Measurements from ENCODE around the gene IQCC. TPM values are rescaled to one million over a fixed set of nuclear protein-coding genes. Genes with fewer than 3 reads are reported as not detected.
A peak's percentile ranks its signal among the peaks of the same experiment; 100 is the strongest.
"Not testable (repeated sequence)": the region's sequence is repeated elsewhere in the genome, so short reads cannot be mapped to it uniquely, and the experiment has no call there.

The IQCC gene
- 0.90 and 1.0 TPM in 2 replicates for total RNA-seq

- DNase-seq (ENCODE audit: low read depth in 2 of 2): peak; percentile 66 to 84
Observed at GRCh38 chr1:32205401-32206370, at the start of gene IQCC. IQCC (plus strand) TSS chr1:32205671; CDS start chr1:32205682, 11 bp downstream.

GRCh38 chr1:32159189-32159588 is 46.3 kb upstream of the IQCC start:
- DNase-seq (ENCODE audit: low read depth in 2 of 2): no peak

DNA sequence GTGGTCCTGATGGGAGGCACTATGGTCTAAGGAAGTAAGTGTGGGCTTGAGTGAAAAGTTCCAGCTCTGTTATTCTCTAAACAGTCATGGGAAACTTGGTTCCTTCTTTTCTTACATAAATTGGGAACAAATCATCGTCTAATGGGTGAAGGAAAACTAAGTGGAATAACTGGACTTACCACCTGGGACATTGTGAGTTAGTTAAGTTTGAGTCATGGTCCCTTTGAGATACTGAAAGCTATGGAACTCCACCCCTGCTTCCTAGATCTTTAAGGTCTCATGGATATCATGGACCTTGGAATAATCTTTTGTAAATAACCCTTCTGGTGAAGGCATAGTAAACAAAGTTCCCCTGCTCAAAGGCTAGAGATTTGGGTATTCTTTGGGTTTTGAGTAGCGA is 42.1 kb upstream of the IQCC start:
- no peak for DNase-seq (ENCODE audit: low read depth in 2 of 2)

DNA sequence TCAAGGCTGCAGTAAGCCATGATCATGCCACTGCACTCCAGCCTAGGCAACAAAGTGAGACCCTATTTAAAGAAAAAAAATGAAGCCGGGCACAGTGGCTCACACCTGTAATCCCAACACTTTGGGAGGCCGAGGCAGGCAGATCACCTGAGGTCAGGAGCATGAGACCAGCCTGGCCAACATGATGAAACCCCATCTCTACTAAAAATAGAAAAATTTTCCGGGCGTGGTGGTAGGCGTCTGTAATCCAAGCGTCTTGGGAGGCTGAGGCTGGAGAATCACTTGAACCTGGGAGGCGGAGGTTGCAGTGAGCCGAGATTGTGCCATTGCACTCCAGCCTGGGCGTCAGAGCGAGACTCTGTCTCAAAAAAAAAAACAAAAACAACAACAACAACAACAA is 39.8 kb upstream of the IQCC start:
- not testable (repeated sequence) for DNase-seq (ENCODE audit: low read depth in 2 of 2)

DNA sequence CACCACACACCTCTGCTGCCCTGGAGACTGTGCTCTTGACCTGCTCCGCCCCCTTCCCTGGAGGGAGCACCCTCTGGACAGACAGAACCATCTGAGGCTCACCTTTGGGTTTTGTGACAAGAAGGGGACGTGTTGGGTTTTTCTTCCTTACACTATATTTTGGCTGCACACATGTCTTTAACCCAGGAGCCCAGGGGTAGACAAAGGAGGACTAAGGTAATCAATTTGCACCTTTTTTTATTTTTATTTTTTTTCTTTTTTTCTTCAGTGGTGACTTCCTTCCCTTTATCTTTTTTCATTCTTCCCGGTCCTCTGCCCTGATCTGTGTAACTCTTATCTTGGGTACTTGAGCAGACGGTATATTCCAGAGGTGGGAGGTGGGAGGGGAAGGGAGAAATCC is 34.5 kb upstream of the IQCC start:
- DNase-seq (ENCODE audit: low read depth in 2 of 2): no peak

DNA sequence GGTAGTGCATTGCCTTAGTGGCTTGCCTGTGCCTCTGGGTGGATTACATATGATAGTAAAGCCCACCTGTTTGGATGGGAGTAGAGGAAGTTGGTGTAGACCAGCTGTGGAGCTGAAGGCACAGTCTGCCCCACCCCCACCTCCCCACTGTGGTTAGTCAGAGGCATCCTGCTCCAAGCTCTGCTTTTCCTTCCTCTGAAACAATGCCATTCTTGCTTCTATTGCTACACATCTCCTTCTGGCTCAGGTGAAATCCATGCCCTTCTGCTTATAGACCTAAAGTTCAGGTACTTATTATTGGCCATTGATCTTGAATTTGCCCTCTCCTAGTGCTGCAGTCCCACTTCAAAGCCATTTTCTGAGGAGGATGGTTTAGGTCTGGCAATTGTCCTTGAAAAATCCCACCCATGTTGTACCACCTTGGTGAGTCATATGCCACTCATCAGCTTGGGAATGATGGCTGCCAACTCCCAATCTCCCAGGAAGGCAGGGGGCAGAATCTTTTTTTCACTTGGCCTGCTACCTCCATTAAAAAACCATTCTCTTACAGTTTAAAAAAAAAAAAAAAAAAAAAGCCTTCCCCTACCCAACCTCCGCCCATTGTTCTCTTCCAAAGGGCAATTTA is 32.7 kb upstream of the IQCC start:
- DNase-seq (ENCODE audit: low read depth in 2 of 2): peak in 1 of 2 donors; percentile 64

GRCh38 chr1:32178380-32179192 is 26.9 kb upstream of the IQCC start:
- DNase-seq (ENCODE audit: low read depth in 2 of 2): no peak

GRCh38 chr1:32179193-32179442 is 26.4 kb upstream of the IQCC start:
- DNase-seq (ENCODE audit: low read depth in 2 of 2): no peak

DNA sequence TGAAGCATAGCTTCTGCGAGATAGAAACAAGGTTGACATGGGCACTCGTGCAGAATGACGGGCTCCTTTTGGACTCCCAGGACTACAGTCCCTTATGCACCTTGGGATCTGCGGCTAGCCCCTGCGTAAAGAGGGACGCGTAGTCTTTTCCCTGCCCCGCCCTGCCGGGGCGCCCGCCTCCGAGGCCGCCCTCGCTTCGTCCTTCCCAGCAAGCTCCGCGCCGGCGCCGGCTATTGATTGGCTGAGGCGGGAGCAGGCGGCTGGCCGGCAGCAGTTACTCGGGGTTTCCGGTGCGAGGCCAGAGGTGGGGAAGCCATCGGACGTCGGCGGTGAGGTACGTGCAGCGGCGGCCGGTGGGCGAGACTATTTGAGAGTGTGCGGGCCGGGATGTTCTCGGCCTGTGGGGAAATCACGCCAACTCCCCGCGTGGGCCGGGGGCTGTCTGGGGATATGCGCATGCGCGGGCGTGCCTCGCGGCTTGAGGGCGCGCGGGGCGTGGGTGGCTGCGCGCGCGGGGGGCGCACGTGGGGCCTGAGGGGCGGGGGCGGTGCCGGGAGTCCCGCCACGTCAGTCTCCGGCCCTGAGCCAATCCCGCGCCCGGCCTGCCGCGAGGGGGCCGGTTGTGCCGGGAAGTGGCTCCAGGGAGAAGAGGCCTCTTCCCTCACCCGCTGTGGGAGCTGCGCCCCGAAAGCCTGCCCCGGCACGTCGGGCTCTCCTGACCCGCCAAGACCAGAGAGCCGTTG is 25.9 kb upstream of the IQCC start, which contains the start of gene TXLNA:
TSS of gene TXLNA (plus strand) at position 233 of the 743 bp plus-strand sequence. CDS start 671 bp downstream, outside the sequence.
- DNase-seq (ENCODE audit: low read depth in 2 of 2): peak; percentile 79 to 94

DNA sequence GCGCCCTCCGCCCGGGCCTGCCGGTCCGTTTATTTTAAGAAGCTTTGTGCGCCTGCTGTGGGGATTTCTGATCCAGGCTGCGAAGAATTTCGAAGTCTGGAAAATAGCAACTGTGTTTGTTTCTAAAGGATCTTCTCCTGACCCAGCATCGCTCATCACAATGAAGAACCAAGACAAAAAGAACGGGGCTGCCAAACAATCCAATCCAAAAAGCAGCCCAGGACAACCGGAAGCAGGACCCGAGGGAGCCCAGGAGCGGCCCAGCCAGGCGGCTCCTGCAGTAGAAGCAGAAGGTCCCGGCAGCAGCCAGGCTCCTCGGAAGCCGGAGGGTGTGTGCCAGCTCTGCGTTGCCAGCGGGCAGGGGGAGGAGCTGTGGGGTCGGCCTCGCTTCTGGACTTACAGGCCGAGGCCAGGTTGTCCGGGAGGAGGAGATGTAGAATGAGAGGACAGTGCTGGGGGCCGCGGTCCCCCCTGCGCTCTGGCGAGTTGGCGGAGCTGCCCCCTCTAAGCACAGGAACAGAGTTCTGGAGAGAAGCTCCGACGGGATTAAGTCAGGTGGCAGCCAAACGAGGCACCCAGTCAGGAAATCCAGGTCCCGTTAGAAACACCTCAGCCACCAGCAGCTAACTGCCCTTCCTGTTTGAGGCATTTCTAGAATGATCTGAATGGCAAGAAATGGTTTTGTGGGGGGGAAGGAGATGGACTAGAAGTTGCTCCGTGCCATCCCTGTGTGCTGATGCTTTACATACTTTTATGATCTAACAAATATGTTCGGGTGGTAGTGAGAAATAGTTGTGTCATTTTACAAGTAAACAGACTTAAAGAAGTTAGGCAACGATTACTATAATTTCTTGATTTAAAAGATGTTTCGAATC is 25.0 kb upstream of the IQCC start:
- peak in 1 of 2 donors; percentile 53 for DNase-seq (ENCODE audit: low read depth in 2 of 2)

DNA sequence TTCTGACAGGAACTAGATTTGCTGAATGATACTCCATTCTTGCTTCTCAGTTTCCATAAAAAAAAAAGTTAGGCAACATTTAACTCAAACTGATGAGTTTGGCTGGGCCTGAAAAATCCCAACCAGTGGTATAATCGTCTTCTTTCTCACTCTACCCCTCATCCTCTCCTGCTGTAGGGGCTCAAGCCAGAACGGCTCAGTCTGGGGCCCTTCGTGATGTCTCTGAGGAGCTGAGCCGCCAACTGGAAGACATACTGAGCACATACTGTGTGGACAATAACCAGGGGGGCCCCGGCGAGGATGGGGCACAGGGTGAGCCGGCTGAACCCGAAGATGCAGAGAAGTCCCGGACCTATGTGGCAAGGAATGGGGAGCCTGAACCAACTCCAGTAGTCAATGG is 24.4 kb upstream of the IQCC start:
- no peak for DNase-seq (ENCODE audit: low read depth in 2 of 2)

- no peak for DNase-seq (ENCODE audit: low read depth in 2 of 2)
Observed at GRCh38 chr1:32181563-32181962, 23.9 kb upstream of the IQCC start.

GRCh38 chr1:32182060-32182459 is 23.4 kb upstream of the IQCC start:
- no peak for DNase-seq (ENCODE audit: low read depth in 2 of 2)

DNA sequence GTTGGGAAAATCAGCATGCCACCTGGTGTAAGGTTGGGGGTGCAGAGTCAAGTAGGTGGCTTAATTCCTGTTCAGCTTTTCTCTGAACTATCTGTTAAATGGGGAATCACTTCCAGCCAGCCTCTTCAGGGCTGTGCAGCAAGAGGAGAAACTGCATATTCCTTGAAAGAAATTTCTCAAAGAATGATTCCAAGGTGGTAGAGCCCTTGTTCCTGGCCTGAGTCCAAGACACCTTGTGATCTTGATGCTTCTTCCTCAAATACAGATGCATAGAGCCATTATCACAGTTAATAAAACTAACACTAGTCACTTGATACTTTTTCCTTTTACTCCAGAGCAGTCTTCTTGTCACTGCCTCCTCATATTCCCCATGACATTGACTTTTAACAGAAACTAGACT is 20.8 kb upstream of the IQCC start:
- no peak for DNase-seq (ENCODE audit: low read depth in 2 of 2)

DNA sequence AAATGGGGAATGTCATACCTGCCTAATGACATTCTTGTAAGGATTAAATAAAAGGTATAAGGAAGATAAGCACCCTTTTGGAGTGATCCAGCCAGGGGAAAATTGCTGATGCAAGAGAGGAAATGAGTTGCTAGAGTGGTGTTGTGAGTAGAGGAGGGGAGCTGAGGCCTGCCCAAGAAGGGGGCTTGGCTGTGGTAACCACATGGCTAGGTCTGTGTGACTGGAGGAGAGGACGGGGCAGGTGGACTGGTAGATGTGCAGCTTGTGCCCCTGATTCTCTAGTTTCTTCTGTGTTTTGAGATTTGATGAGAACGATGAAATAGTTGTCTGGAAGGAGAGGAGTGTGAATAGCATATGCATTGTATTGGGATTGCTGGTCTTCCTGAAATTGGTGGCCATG is 19.4 kb upstream of the IQCC start:
- DNase-seq (ENCODE audit: low read depth in 2 of 2): no peak

- no peak for DNase-seq (ENCODE audit: low read depth in 2 of 2)
Observed at GRCh38 chr1:32186491-32186890, 19.0 kb upstream of the IQCC start.

- DNase-seq (ENCODE audit: low read depth in 2 of 2): no peak
Observed at GRCh38 chr1:32187850-32188249, 17.6 kb upstream of the IQCC start.

- no peak for DNase-seq (ENCODE audit: low read depth in 2 of 2)
Observed at GRCh38 chr1:32192220-32192948, 13.1 kb upstream of the IQCC start.

GRCh38 chr1:32194984-32195383 is 10.5 kb upstream of the IQCC start:
- no peak for DNase-seq (ENCODE audit: low read depth in 2 of 2)

DNA sequence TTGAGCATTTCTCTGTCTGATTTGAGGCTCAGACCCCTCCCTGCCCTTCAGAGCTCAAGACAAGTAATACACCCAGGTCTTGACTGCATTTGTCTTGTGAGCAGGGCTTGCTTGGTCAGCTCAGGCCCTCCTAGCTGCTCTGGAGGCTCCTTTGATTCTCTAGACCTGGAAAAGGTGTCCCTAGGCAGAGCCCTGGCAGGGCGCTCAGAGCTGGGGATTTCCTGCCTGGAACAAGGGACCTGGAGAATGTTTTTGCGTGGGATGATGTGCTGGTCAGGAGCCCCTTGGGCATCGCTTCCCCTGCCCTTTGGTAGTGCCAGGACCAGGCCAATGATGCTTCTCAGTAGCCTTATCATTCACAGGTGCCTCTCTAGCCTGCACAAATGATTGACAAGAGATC is 9.9 kb upstream of the IQCC start:
- DNase-seq (ENCODE audit: low read depth in 2 of 2): no peak

Data from dermis microvascular lymphatic vessel endothelial cell (primary cell).